Mucosa of rectum (tissue), 2 donors: ENCODE measurements around the gene STX1B.

Experiments used
- H3K27ac ChIP-seq, 2 donors: one replicate each; pipeline ENCODE4 v1.7.0; 2013; ENCODE audit warnings: inconsistent platforms in 2 of 2, low read depth in 2 of 2, low read length in 2 of 2
- H3K27me3 ChIP-seq, 2 donors: one replicate each; pipeline ENCODE4 v1.7.0; 2013; ENCODE audit warnings: low read length in 2 of 2; ENCODE audit not compliant: control insufficient read depth in 2 of 2, insufficient read depth in 2 of 2
- H3K36me3 ChIP-seq, 2 donors: one replicate each; pipeline ENCODE4 v1.7.0; 2013; ENCODE audit warnings: low read length in 2 of 2; ENCODE audit not compliant: control insufficient read depth in 2 of 2, insufficient read depth in 2 of 2
- H3K4me1 ChIP-seq, 2 donors: one replicate each; pipeline ENCODE4 v1.7.0; 2013; ENCODE audit warnings: low read length in 2 of 2, mild to moderate bottlenecking in 1 of 2; ENCODE audit not compliant: control insufficient read depth in 2 of 2, insufficient read depth in 2 of 2
- H3K4me3 ChIP-seq, 2 donors: one replicate each; pipeline ENCODE4 v1.7.0; 2013; ENCODE audit warnings: low read length in 2 of 2
- H3K9ac ChIP-seq, 2 donors: one replicate each; pipeline ENCODE4 v1.7.0; 2013; ENCODE audit warnings: low read length in 2 of 2, low read depth in 1 of 2, mild to moderate bottlenecking in 1 of 2
- H3K9me3 ChIP-seq, 2 donors: one replicate each; pipeline ENCODE4 v1.7.0; 2013; ENCODE audit warnings: low read length in 2 of 2; ENCODE audit not compliant: control insufficient read depth in 2 of 2
- donor health status: healthy.
- donor health status: Normal muscosa, but diverticular disease.

Gene STX1B

GRCh38 chr16:30980434-30980833, 30.0 kb downstream of the STX1B start:
- H3K36me3 ChIP-seq: peaks cover 16 to 32% of the 10 kb centered on the region in 2 donors
- no peaks in the 10 kb centered on the region for H3K9me3 ChIP-seq
- no peak overlapping the region for H3K9ac ChIP-seq
- no peak overlapping the region for H3K4me3 ChIP-seq
- H3K27ac ChIP-seq: no peak overlapping the region
- no peaks in the 10 kb centered on the region for H3K27me3 ChIP-seq
- peaks cover 0 to 8% of the 10 kb centered on the region in 2 donors for H3K4me1 ChIP-seq

- H3K36me3 ChIP-seq: peaks cover 16 to 33% of the 10 kb centered on the region in 2 donors
- H3K9me3 ChIP-seq: no peaks in the 10 kb centered on the region
- H3K4me1 ChIP-seq: peaks cover 0 to 3% of the 10 kb centered on the region in 2 donors
- H3K27ac ChIP-seq: no peak overlapping the region
- H3K9ac ChIP-seq: no peak overlapping the region
- H3K27me3 ChIP-seq: no peaks in the 10 kb centered on the region
- H3K4me3 ChIP-seq: no peak overlapping the region
Measured at GRCh38 chr16:30980023-30980371, 30.4 kb downstream of the STX1B start.

DNA sequence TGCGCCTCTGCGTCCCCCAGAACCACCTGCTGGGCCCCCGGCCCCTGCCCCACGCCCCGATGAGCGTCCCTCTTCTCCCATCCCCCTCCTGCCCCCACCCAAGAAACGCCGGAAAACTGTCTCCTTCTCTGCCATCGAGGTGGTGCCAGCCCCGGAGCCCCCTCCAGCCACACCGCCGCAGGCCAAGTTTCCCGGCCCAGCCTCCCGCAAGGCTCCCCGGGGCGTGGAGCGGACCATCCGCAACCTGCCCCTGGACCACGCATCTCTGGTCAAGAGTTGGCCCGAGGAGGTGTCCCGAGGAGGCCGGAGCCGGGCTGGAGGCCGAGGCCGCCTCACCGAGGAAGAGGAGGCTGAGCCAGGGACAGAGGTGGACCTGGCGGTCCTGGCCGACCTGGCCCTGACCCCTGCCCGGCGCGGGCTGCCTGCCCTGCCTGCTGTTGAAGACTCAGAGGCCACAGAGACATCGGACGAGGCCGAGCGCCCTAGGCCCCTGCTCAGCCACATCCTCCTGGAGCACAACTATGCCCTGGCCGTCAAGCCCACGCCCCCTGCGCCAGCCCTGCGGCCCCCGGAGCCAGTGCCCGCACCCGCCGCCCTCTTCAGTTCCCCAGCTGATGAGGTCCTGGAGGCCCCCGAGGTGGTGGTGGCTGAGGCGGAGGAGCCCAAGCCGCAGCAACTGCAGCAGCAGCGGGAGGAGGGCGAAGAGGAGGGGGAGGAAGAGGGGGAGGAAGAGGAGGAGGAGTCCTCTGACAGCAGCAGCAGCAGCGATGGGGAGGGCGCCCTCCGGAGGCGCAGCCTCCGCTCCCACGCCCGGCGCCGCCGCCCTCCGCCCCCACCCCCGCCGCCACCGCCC, 31.0 kb downstream of the STX1B start:
- H3K4me3 ChIP-seq: no peak overlapping the region
- H3K36me3 ChIP-seq: peaks cover 17 to 37% of the 10 kb centered on the region in 2 donors
- H3K27me3 ChIP-seq: no peaks in the 10 kb centered on the region
- no peak overlapping the region for H3K9ac ChIP-seq
- no peaks in the 10 kb centered on the region for H3K4me1 ChIP-seq
- no peaks in the 10 kb centered on the region for H3K9me3 ChIP-seq
- no peak overlapping the region for H3K27ac ChIP-seq

- H3K27me3 ChIP-seq: no peaks in the 10 kb centered on the region
- no peak overlapping the region for H3K27ac ChIP-seq
- H3K9me3 ChIP-seq: no peaks in the 10 kb centered on the region
- H3K4me3 ChIP-seq: no peak overlapping the region
- H3K36me3 ChIP-seq: peaks cover 30 to 54% of the 10 kb centered on the region in 2 donors
- no peaks in the 10 kb centered on the region for H3K4me1 ChIP-seq
- no peak overlapping the region for H3K9ac ChIP-seq
Measured at GRCh38 chr16:30977502-30977901, 32.9 kb downstream of the STX1B start.

GRCh38 chr16:30976486-30976885, 34.0 kb downstream of the STX1B start:
- H3K36me3 ChIP-seq: peaks cover 37 to 63% of the 10 kb centered on the region in 2 donors
- no peaks in the 10 kb centered on the region for H3K27me3 ChIP-seq
- H3K9me3 ChIP-seq: no peaks in the 10 kb centered on the region
- no peaks in the 10 kb centered on the region for H3K4me1 ChIP-seq
- H3K27ac ChIP-seq: no peak overlapping the region
- H3K4me3 ChIP-seq: no peak overlapping the region
- no peak overlapping the region for H3K9ac ChIP-seq

DNA sequence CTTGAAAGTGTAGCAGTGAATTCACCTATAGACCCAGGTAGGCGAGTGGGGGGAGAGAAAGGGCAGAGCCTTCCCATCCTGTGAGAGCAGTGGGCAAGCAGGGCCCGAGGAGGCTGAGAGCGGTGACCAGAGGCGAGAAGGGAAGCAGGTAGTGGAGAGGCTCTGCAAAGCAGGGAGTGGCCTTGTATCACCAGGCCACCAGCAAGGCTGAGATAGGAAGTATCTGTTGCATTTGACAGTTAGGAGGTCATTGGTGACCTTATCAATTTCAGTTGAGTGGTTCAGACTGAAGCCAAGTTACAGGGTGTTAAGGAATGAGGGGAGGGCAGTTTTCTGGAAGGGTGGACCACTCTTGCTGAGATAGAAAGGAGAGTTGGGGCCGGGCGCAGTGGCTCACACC, 36.1 kb downstream of the STX1B start:
- no peaks in the 10 kb centered on the region for H3K4me1 ChIP-seq
- no peak overlapping the region for H3K27ac ChIP-seq
- H3K9ac ChIP-seq: no peak overlapping the region
- H3K9me3 ChIP-seq: no peaks in the 10 kb centered on the region
- H3K27me3 ChIP-seq: no peaks in the 10 kb centered on the region
- H3K36me3 ChIP-seq: peaks cover 40 to 74% of the 10 kb centered on the region in 2 donors
- no peak overlapping the region for H3K4me3 ChIP-seq

DNA sequence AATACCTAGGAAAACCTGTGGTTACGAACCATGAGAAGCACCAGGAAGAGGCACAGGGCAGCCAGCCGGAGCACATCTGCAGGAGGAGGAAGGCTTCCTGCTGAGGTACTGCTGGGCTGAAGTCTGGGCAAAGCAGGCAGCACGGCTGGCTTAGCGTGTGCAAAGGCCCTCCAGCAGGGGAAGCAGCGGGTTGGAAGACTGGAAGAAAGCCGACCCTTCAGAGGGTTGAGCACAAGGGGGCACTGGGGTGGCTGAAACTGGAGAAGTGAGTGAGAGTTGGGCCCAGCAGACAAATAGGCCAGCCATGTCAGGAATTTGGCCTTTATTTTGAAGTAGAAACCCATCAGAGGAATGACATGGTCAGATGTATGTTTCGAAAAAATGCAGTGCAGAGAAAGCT, 37.6 kb downstream of the STX1B start:
- Histone ChIP-seq H3K27ac (no peak overlapping the region), H3K27me3 (no peaks in the 10 kb centered on the region), H3K36me3 (peaks cover 45 to 76% of the 10 kb centered on the region in 2 donors), H3K9ac (no peak overlapping the region), H3K4me1 (no peaks in the 10 kb centered on the region), H3K4me3 (no peak overlapping the region), H3K9me3 (no peaks in the 10 kb centered on the region)

DNA sequence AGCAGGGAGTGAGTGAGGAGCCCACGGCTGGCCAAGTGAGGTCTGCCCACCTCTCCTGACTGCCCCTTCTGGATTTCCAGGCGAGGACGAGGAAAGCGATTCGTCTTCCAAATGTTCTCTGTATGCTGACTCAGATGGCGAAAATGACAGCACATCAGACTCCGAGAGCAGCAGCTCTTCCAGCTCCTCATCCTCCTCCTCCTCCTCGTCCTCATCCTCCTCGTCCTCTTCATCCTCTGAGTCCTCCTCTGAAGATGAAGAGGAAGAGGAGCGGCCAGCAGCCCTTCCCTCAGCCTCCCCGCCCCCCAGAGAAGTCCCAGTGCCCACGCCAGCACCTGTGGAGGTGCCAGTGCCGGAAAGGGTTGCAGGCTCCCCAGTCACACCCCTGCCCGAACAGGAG, 39.1 kb downstream of the STX1B start:
- Histone ChIP-seq H3K27ac (no peak overlapping the region), H3K9me3 (no peaks in the 10 kb centered on the region), H3K4me1 (no peaks in the 10 kb centered on the region), H3K9ac (no peak overlapping the region), H3K27me3 (no peaks in the 10 kb centered on the region), H3K4me3 (no peak overlapping the region), H3K36me3 (peaks cover 48 to 74% of the 10 kb centered on the region in 2 donors)

DNA sequence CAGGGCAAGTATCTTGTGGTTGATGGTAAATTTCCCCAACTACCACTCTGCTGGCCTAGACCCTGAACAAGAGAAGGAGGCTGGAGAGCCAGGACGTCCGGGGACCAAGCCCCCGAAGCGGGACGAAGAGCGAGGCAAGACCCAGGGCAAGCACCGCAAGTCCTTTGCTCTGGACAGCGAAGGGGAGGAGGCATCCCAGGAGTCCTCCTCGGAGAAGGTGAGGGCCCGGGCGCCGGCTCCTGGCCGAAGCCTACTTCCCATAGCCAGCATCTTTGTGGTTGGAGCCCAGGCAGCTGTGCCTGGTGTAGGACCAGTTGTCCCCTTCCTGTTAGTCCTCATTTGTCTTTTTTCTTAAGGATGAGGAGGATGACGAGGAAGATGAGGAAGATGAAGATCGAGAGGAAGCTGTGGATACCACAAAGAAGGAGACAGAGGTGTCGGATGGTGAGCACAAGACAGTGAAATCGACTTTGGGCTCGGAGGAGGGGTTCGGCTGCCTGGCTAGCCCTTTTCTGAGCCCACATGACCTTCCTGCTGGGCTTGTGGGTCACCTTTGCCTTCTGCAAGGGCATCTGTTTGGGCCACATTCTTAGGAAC, 41.1 kb downstream of the STX1B start:
- Histone ChIP-seq H3K36me3 (peaks cover 59 to 75% of the 10 kb centered on the region in 2 donors), H3K27ac (no peak overlapping the region), H3K4me3 (no peak overlapping the region), H3K9ac (no peak overlapping the region), H3K9me3 (no peaks in the 10 kb centered on the region), H3K27me3 (no peaks in the 10 kb centered on the region), H3K4me1 (no peaks in the 10 kb centered on the region)

- H3K36me3 ChIP-seq: peaks cover 53 to 72% of the 10 kb centered on the region in 2 donors
- H3K4me1 ChIP-seq: no peaks in the 10 kb centered on the region
- H3K9ac ChIP-seq: no peak overlapping the region
- no peak overlapping the region for H3K27ac ChIP-seq
- no peaks in the 10 kb centered on the region for H3K9me3 ChIP-seq
- H3K4me3 ChIP-seq: no peak overlapping the region
- H3K27me3 ChIP-seq: no peaks in the 10 kb centered on the region
Measured at GRCh38 chr16:30967795-30968194, 42.6 kb downstream of the STX1B start.
